Fibroblast of skin of abdomen (primary cell): ENCODE data around the gene SLC35D1.
"Not testable (repeated sequence)": the region's sequence is repeated elsewhere in the genome, so short reads cannot be mapped to it uniquely, and the experiment has no call there.

Source experiments
- DNase-seq: peaks from one replicate; pipeline ENCODE4 v3.0.0-alpha.2; 2013

Gene SLC35D1

GRCh38 chr1:66982561-66983260 lies 71.2 kb downstream of the SLC35D1 start:
- DNase-seq = no peak

- no peak for DNase-seq
Observed at GRCh38 chr1:66981679-66982078, 72.3 kb downstream of the SLC35D1 start.

GRCh38 chr1:66980745-66981367 lies 73.1 kb downstream of the SLC35D1 start:
- no peak for DNase-seq

- DNase-seq = not testable (repeated sequence)
Observed at GRCh38 chr1:66979621-66980020, 74.3 kb downstream of the SLC35D1 start.

- no peak for DNase-seq
Observed at GRCh38 chr1:66978201-66978600, 75.7 kb downstream of the SLC35D1 start.

- DNase-seq = no peak
Observed at GRCh38 chr1:66968574-66968973, 85.4 kb downstream of the SLC35D1 start.

- DNase-seq = not testable (repeated sequence)
Observed at GRCh38 chr1:66966188-66966873, 87.6 kb downstream of the SLC35D1 start.

GRCh38 chr1:66957938-66958337 lies 96.0 kb downstream of the SLC35D1 start:
- DNase-seq = no peak

GRCh38 chr1:66954208-66954607 lies 99.7 kb downstream of the SLC35D1 start:
- DNase-seq = no peak

- DNase-seq = peak; percentile 75
Observed at GRCh38 chr1:66951513-66951912, 102.4 kb downstream of the SLC35D1 start.
